SIG-M5 treated with dmso at 0.1 percent for 504 hours (cell line): Measurements from ENCODE around the gene PRG3.
"Not testable (repeated sequence)": the region's sequence is repeated elsewhere in the genome, so short reads cannot be mapped to it uniquely, and the experiment has no call there.

Source experiments
- DNase-seq: peaks from one replicate; lab custom pipeline; 2025; ENCODE audit not compliant: unreplicated experiment; lab: John Stamatoyannopoulos, UW

Gene PRG3

GRCh38 chr11:57341250-57341808, 39.6 kb downstream of the PRG3 start:
- DNase-seq, result no peak

- DNase-seq, result no peak
Measured at GRCh38 chr11:57340039-57340615, 40.8 kb downstream of the PRG3 start.

DNA sequence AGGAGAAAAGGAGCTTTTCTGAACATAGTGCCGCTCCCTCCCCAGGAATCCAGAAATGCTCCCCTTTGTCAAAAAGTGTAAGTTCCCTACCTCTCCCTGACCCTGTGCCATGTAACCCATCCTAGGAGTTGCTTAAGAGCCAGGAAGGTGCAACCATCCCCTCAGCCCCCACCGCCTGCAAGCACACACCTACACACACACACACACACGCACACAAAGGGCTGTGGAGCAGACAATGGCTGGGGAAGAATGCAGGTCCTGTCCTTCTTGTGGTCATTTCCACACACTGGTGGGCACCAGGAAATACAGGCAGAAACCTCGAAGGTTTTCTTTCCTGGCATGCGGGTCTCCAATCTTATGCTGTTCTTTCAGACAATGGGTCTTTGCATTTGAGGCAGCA, 41.6 kb downstream of the PRG3 start:
- DNase-seq, result no peak

DNA sequence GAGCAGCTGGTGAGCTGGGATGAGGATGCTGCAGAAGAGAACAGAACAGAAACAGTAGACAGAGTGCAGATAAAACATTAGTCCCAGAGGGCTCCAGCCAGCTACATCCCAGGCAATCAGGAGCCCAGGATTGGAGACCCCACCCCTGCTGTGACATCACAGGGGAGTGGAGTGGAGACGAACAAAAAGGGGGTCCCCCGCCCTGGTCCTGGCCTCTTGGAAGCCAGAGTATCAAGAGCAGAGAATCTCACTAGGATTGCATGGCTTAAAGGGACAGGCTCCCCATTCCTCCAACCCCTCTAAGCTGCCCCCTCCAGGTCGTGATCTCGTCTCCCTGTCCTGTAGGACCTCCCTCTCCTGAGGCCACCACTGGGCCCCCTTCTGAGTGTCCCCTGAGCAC, 42.8 kb downstream of the PRG3 start, which contains the start of gene P2RX3:
TSS of gene P2RX3 (plus strand) at position 211 of the 400 bp plus-strand sequence. CDS start 199 bp downstream, outside the sequence.
- DNase-seq, result no peak

- DNase-seq, result not testable (repeated sequence)
Measured at GRCh38 chr11:57336856-57337255, 44.1 kb downstream of the PRG3 start.

DNA sequence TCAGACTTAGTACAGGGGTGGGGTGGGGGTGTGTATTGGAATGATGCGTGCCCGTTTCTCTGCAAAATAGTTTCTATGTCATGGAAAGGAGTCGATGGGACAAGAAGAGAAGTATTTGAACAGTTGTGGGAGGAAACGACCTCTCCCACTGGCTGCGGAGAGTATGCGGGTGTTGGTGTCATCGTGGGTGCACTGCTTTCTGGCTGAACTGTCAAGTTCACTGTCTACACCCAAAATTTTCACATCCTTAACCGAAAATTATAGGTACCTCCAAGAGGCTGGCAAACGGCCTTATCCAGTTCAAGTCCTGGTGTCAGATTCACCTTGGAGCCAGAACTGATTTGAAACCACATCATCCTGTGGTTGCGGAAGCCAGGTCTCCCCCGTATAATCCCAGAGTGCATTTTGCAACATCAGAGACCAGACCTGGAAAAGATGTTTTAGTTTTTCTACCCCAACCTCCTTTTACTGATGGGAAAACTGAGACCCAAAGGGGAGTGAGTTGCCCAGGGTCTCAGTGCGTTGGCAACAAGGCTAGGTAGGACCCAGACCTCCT, 44.8 kb downstream of the PRG3 start:
- DNase-seq, result peak; percentile 50

DNA sequence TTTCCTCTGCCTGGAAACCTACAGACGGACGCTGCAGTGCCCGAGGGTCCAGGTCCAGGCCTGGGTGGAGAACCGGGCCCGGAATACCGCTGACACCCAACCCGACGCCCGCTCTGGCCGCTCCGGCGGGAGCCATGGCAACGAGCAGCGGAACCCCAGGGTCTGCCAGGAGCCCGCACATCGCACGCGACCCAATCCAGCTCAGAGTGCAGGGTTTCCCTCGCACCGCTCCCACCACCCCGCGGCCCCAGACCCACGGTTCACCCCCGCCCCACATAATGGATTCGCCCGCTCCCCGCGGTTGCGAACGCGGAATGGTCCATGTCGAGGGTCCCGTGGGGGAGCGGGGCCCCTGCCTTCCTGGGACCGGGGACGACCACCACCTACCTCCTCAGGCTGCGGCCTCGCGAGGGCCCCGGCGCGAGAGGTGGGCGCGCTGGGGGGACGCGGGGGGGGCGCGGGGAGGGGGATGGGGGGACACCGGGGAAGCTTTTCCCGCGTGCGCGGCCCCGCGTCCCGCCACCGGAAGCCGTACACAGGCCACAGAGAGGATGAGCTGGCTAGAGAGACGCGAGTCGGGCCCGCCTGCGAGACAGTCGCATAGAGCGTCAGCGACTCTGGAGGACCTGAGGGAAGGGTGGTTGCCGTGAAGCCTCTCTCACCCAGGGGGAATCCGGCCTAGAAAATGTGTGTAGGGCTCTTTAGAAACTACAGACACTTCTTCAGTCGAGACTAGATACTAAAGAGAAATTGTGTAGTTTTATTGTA, 45.4 kb downstream of the PRG3 start, which contains the start of gene SSRP1:
TSS of gene SSRP1 (minus strand) at position 550 of the 768 bp plus-strand sequence. CDS start 771 bp downstream, outside the sequence.
- peak; percentile 83 for DNase-seq

GRCh38 chr11:57335023-57335342, 46.0 kb downstream of the PRG3 start:
- DNase-seq, result no peak

- no peak for DNase-seq
Measured at GRCh38 chr11:57332694-57333440, 48.1 kb downstream of the PRG3 start.

GRCh38 chr11:57331720-57332119, 49.2 kb downstream of the PRG3 start:
- DNase-seq, result no peak

- DNase-seq, result no peak
Measured at GRCh38 chr11:57330029-57330428, 50.9 kb downstream of the PRG3 start.

- no peak for DNase-seq
Measured at GRCh38 chr11:57327721-57328120, 53.2 kb downstream of the PRG3 start.
